Keratinocyte (primary cell): ENCODE data around the gene C13orf42. TPM values are rescaled to one million over a fixed set of nuclear protein-coding genes. Genes with fewer than 3 reads are reported as not detected.

Source experiments
- DNase-seq: peaks from one replicate; pipeline ENCODE4 v3.0.0-alpha.2; 2011; ENCODE audit warnings: low read depth, missing footprints, low spot score
- FAIRE-seq: peaks from 2 replicates; lab custom pipeline; 2011; peaks lifted over from hg19 to GRCh38; lab: Jason Lieb, UNC
- H2AFZ ChIP-seq: 2 replicates; pipeline ENCODE4 v1.6.0; 2012; ENCODE audit warnings: low read length, control low read depth, inconsistent platforms; ENCODE audit not compliant: control insufficient read depth
- H3K27ac ChIP-seq: 2 replicates; pipeline ENCODE4 v1.5.1; 2011; ENCODE audit warnings: low read length; ENCODE audit not compliant: control insufficient read depth, insufficient read depth
- H3K27me3 ChIP-seq: 3 replicates; pipeline ENCODE4 v1.6.0; 2011; ENCODE audit warnings: low read length; ENCODE audit not compliant: control insufficient read depth, insufficient read depth; ENCODE audit errors: extremely low read depth
- H3K36me3 ChIP-seq, 2 experiments: 2 replicates in 1 of 2; 3 replicates in 1 of 2; pipeline ENCODE4 v1.5.1; 2011; ENCODE audit warnings: low read length in 2 of 2, mild to moderate bottlenecking in 1 of 2; ENCODE audit not compliant: control insufficient read depth in 2 of 2, insufficient read depth in 2 of 2; ENCODE audit errors: extremely low read depth in 1 of 2
- H3K4me1 ChIP-seq: 3 replicates; pipeline ENCODE4 v1.5.1; 2011; ENCODE audit warnings: low read length; ENCODE audit not compliant: control insufficient read depth, insufficient read depth; ENCODE audit errors: extremely low read depth
- H3K4me2 ChIP-seq: 3 replicates; pipeline ENCODE4 v1.6.0; 2011; ENCODE audit warnings: low read depth, low read length; ENCODE audit not compliant: control insufficient read depth, insufficient read depth; ENCODE audit errors: extremely low read depth
- H3K4me3 ChIP-seq, 3 experiments: fragments of 200-600 bp in 1 of 3; sonication (generic) in 1 of 3; 2 replicates in 2 of 3; 3 replicates in 1 of 3; pipeline ENCODE4 v1.5.1; 2011 to 2016; ENCODE audit warnings: low read length in 3 of 3, mild to moderate bottlenecking in 3 of 3, control low read depth in 2 of 3, inconsistent platforms in 1 of 3, low read depth in 1 of 3, mixed read lengths in 1 of 3, mixed run types in 1 of 3, moderate library complexity in 1 of 3; ENCODE audit not compliant: control insufficient read depth in 2 of 3, insufficient read depth in 2 of 3; ENCODE audit errors: extremely low read depth in 1 of 3
- H3K79me2 ChIP-seq: 2 replicates; pipeline ENCODE4 v1.6.0; 2012; ENCODE audit warnings: low read length; ENCODE audit not compliant: control insufficient read depth, insufficient read depth
- H3K9ac ChIP-seq: 3 replicates; pipeline ENCODE4 v1.6.0; 2011; ENCODE audit warnings: low read length; ENCODE audit not compliant: control insufficient read depth, insufficient read depth; ENCODE audit errors: extremely low read depth
- H3K9me1 ChIP-seq: 3 replicates; pipeline ENCODE4 v1.6.0; 2011; ENCODE audit warnings: low read length; ENCODE audit not compliant: control insufficient read depth, insufficient read depth; ENCODE audit errors: extremely low read depth
- H3K9me3 ChIP-seq: 2 replicates; pipeline ENCODE4 v1.5.1; 2012; ENCODE audit warnings: low read depth, low read length; ENCODE audit not compliant: control insufficient read depth
- H4K20me1 ChIP-seq: 3 replicates; pipeline ENCODE4 v1.6.0; 2011; ENCODE audit warnings: low read length; ENCODE audit not compliant: control insufficient read depth, insufficient read depth; ENCODE audit errors: extremely low read depth
- EZH2 ChIP-seq: IDR thresholded peaks from one replicate; pipeline ENCODE4 v1.6.1; 2012; ENCODE audit warnings: inconsistent platforms, mild to moderate bottlenecking, low read length, moderate library complexity
- dilution Hi-C: fragments of 300-500 bp; cut with MboI; formaldehyde crosslinking; loops from one replicate; pipeline ENCODE4 v1.7.0; 2020; ENCODE audit warnings: low sequenced_read_pairs; ENCODE audit not compliant: extremely low pct_ligation_motif_present
- polyA plus RNA-seq, 5 experiments: library from polyadenylated mRNA; depleted of rRNA in 3 of 5; stranded (reverse) in 3 of 5; stranded (forward) in 1 of 5; unstranded in 1 of 5; fragments of >200 nt; gene quantifications; 1 replicate in 1 of 5; 2 replicates in 3 of 5; 3 replicates in 1 of 5; pipeline versions ENCODE4 v1.2.1 to v1.2.3, GENCODE V29; 2011 to 2012; ENCODE audit warnings: missing spikeins in 2 of 5, low read depth in 1 of 5, low replicate concordance in 1 of 5
- TF ChIP-seq, protein P1 (sequence below), 3 experiments: IDR thresholded peaks in 1 of 3; conservative IDR thresholded peaks in 1 of 3; optimal IDR thresholded peaks in 1 of 3; 2 replicates in 2 of 3; 3 replicates in 1 of 3; pipeline versions ENCODE3 to v1.5.1; 2011; ENCODE audit warnings: low read length in 3 of 3, mild to moderate bottlenecking in 3 of 3, moderate library complexity in 2 of 3, control low read depth in 1 of 3, inconsistent platforms in 1 of 3; ENCODE audit not compliant: insufficient read depth in 2 of 3; ENCODE audit errors: extremely low read depth in 1 of 3

C13orf42 gene
- polyA plus RNA-seq, 1 donor (not counting 4 experiments of a cell fraction or from before 2014, with no cell fraction given): not detected

DNA sequence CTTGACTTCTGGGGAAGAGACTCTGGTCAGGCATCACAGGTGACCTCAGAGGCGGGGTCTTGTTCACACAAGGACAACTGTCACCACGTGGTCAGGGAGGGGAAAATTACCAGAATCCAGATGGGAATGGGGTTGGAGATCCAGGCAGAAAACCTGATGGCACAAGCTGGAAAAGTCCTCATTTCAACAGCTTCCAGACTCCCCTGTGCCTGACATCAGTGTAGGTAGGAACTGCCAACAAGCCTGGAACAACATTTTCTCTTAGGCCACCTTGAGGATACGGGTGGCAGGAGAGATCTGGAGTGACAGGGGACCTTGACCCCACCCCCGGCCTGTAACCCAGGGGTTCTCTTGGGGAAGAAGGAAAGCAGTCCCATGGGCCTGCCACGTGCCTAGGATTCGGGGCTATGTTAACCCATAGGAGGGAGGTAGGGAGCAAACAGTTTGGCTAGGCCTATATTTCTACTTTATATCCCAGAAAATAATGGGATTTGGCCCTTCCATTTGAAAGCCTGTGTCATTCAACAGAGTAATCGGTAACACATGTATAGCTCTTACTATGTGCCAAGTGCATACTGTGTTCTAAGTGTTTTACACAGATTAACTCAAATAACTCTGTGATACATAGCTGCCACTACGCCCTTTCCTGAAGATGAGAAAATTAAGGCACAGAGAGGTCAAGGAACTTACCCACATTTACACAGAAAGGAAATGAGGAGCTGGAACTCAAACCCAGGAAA is 44.9 kb upstream of the C13orf42 start:
- DNase-seq (no peak), FAIRE-seq (no peak)
- Histone ChIP-seq H3K4me1 (no peaks in the 10 kb centered on the region), H3K9me1 (no peaks in the 10 kb centered on the region), H3K4me3 (no peak overlapping the region), H3K27ac (no peak overlapping the region), H3K9ac (no peak overlapping the region), H3K79me2 (no peaks in the 10 kb centered on the region), H4K20me1 (no peaks in the 10 kb centered on the region), H3K9me3 (no peaks in the 10 kb centered on the region), H2AFZ (no peak overlapping the region), H3K4me2 (no peak overlapping the region), H3K36me3 (no peaks in the 10 kb centered on the region), H3K27me3 (no peaks in the 10 kb centered on the region)
- no peak for TF ChIP-seq EZH2
- TF ChIP-seq, protein P1, sequence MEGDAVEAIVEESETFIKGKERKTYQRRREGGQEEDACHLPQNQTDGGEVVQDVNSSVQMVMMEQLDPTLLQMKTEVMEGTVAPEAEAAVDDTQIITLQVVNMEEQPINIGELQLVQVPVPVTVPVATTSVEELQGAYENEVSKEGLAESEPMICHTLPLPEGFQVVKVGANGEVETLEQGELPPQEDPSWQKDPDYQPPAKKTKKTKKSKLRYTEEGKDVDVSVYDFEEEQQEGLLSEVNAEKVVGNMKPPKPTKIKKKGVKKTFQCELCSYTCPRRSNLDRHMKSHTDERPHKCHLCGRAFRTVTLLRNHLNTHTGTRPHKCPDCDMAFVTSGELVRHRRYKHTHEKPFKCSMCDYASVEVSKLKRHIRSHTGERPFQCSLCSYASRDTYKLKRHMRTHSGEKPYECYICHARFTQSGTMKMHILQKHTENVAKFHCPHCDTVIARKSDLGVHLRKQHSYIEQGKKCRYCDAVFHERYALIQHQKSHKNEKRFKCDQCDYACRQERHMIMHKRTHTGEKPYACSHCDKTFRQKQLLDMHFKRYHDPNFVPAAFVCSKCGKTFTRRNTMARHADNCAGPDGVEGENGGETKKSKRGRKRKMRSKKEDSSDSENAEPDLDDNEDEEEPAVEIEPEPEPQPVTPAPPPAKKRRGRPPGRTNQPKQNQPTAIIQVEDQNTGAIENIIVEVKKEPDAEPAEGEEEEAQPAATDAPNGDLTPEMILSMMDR (optimal IDR thresholded peaks at IDR 0.05 in 1 of 3, IDR thresholded peaks at IDR 0.05 in 1 of 3, conservative IDR thresholded peaks at IDR 0.05 in 1 of 3; ENCODE audit: extremely low read depth in 1 of 3, insufficient read depth in 2 of 3, low read length in 3 of 3): no peak
- dilution Hi-C loops: no loop called here

DNA sequence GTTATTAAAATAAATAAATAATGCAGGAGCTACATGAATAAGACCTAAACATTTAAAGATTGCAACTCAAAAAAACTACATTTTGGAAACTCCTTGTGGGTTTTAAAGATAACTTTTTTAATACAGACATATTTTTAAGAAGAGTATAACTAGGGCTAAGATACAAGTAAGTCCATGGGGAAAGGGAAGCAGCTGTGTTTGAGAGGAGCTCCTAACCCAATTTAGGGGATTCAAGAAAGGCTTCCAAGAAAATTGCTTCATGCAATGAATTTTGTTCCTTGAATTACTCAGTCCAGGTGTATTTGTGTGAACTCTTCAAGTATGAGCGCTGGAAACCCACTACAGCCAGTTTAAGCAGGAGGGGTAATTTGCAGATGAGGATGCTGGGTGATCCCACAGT is 44.1 kb upstream of the C13orf42 start:
- H4K20me1 ChIP-seq: no peaks in the 10 kb centered on the region
- FAIRE-seq (no peak), DNase-seq (no peak)
- H3K9me1 ChIP-seq: no peaks in the 10 kb centered on the region
- no peaks in the 10 kb centered on the region for H3K9me3 ChIP-seq
- no peaks in the 10 kb centered on the region for H3K36me3 ChIP-seq
- dilution Hi-C loops: no loop called here
- no peak overlapping the region for H3K4me2 ChIP-seq
- no peaks in the 10 kb centered on the region for H3K27me3 ChIP-seq
- no peak overlapping the region for H3K9ac ChIP-seq
- H2AFZ ChIP-seq: no peak overlapping the region
- H3K4me3 ChIP-seq: no peak overlapping the region
- H3K4me1 ChIP-seq: no peaks in the 10 kb centered on the region
- TF ChIP-seq, protein P1 (optimal IDR thresholded peaks at IDR 0.05 in 1 of 3, IDR thresholded peaks at IDR 0.05 in 1 of 3, conservative IDR thresholded peaks at IDR 0.05 in 1 of 3; ENCODE audit: extremely low read depth in 1 of 3, insufficient read depth in 2 of 3, low read length in 3 of 3): no peak
- no peaks in the 10 kb centered on the region for H3K79me2 ChIP-seq
- no peak overlapping the region for H3K27ac ChIP-seq
